NCI-H146 treated with DMSO at 0.1 percent for 48 hours (cell line): ENCODE data around the gene JAK1.
"Not testable (repeated sequence)": the region's sequence is repeated elsewhere in the genome, so short reads cannot be mapped to it uniquely, and the experiment has no call there.

Experiments
- DNase-seq: peaks from one replicate; lab custom pipeline; 2025; ENCODE audit not compliant: unreplicated experiment; lab: John Stamatoyannopoulos, UW

Gene JAK1

DNA sequence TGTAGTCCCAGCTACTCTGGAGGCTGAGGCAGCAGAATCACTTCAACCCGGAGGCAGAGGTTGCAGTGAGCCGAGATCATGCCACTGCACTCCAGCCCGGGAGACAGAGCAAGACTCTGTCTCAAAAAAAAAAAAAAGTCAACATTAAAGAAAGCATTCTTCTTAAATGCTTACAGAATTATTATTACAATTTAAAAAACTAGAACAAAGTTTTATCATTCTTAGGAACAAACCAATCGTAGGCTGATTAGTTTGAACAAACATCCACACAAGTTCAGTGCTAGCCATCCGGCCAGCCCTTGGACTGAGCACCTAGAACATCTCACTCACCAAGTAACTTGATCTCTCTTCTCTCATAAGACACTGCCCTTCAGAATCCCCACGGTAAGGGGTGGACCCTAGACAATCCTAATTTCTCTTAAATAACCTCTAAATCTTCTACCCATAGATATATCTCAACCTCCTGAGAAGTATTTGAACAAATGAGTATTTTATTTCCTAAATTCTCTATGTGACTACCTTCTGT, 16.0 kb downstream of the JAK1 start:
- DNase-seq, result no peak

DNA sequence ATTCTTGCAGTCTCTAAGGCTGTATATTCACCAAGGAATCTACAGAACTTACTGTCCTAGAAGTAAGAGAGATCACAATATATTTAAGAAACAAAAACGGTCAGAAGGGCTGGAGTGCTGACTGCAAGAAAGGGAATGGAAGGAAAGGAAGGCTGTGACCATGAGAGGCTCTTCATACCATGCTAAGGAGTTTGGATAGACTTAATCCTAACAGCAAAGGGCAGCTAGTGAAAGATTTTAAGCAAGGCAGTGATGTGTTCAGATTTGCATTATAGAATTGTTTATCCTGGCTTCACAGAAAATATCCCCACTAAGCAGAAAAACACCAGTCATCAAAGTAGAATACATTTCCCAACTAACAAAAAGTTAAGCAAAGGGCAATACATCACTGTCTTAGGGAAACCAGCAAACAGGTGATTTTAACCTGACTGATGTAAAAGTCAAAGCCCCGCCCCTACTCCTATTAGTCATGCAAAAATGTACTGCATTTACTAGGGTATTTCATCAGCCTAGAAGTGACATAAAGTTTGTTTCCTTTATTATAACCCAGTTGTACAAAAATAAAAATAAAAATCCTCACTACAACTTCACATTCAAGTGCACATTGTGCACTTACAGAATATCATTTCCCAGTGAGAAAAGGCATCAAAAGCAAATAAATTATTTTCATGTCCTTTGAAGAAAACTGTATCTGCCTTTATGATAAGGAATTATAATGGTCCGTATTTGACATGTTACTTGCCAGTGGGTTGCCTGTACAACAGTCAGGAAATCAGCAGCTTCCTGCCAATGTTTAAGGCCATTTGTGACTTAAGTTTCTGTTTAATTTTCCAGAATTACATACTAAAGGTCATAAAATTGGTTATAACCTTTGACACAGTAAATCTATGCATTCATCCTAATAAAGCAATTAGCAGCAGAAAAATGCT, 17.2 kb downstream of the JAK1 start:
- DNase-seq, result no peak

DNA sequence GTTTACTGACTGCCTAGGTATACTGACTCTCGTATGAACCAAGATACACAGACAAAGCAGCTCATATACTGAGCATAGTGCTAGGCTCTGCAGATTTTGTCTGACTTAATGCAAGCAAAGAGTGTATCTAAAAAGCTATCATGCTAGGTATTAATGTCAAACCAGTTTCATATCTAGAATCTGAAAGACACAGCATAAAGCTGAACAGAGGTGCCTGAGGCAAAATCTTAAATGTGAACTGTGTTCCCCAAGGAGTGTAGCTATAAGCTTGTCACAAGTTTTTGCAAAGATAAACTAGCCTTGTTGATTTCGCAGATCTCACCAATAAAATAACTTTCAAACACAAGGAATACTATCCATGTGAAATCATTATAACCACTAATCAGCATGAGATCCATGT, 18.1 kb downstream of the JAK1 start:
- DNase-seq, result no peak

GRCh38 chr1:64946916-64947315, 19.4 kb downstream of the JAK1 start:
- no peak for DNase-seq

DNA sequence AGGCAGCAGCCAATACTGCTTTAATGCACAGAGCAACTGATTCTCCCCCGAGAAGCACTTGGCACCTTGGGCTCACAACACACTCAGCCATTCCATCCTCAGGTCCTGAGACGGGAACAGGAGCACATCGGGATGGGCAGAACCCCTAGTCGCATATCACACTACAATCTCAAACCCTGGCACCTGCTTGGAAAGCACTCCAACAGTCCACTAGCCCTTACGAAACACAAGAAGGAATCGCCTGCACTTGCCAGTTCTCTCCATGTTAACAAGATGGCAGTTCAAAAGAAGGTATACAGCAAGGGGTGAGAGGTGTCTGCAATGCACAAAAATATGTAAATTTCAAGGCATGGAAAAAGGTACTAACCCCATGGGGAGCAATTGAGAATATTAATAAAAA, 21.4 kb downstream of the JAK1 start:
- DNase-seq, result no peak

DNA sequence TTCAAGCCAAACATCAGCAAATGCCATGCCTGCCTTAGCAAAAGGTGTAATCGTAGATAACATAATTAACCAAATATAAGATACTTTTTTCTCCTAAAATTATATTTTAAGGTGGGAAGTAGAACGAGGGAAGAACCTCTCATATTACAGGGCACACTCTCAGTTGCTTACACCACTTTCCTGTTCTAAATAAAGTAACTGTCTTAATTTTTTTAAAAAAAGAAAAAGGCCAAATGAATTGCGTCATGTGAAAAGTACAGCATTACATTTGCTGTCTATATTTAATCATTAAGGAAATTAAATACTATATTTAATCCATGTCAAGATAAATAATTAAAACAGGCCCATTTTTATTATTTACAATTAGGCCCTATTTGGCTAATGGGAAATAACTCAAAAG, 23.7 kb downstream of the JAK1 start:
- DNase-seq, result no peak

DNA sequence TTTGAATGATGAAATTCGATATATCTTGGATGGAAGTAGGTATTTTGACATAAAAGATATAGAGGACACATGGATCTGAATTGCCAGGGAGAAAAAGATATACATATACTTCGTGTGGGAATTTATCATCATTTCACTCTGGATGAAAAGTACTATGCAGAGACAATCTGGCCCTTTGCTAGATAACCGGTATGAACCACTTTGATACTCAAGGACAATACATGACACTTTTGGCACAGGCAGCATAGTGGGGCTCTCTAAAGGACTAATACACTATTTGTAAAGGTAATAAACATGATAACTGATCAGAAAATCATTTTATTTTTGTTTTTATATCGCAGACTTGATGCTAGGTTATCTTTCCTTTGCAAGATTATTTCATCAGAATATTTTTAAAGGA, 24.2 kb downstream of the JAK1 start:
- DNase-seq, result no peak

DNA sequence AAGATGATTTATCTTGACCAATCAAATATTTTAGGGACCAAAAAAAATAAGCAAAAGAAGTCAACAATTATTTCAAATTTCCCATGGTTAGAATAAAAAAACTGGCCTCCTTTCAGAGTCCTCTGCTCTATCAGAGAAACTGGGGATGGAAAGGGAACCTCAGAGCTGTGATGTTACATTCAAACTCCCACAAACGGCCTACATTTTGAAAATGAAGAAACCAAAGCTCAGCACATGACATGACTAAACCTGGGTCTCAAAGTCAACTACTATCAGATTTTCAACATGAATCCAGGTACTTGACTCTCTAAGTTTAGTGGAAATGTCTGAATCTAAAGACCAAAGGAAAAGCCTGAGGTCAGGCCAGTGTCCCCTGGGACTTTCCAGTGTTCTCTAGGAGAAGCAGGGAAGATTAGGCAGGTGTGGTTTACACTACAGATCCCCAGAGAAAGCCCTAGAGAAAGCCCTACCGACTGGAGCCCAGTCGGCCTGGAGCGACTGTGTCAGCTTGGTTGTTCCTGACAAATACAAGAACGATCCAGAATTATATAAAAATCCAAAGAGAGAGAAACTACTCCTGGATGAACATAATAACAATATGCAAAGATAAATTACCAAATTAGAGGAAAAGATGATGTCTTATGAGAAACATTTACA, 24.8 kb downstream of the JAK1 start:
- no peak for DNase-seq

DNA sequence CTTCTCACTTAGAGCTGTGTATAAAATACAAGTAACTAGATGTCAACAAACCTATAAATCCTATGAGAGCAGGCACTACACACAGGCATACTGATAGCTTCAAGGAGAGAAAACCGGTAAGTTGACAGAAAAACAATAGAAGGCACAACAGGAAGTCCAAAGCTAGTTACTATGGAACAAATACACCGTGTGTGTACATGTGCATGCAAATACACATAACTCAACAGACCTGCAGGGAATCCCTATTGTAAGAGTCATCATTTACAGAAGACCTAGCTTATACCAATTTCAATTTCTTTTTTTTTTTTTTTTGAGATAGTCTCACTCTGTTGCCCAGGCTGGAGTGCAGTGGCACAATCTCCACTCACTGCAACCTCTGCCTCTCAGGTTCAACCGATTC, 26.3 kb downstream of the JAK1 start:
- peak; percentile 21 for DNase-seq

DNA sequence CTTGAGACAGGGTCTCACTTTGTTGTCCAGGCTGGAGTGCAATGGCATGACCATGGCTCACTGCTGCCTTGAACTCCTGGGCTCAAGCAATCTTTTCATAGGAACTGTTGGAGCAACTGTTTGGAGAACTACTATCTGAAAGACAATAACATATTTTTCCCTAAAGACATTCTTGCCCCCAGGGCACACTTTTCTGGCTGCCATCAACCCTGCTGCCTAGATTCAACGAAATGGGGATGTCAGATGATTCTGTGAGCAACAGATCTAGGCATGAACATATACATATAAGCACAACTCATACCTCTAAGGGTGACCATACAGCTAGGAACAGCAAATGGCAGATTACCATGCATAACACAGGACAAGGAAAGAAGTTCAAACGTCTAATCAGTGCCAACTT, 27.4 kb downstream of the JAK1 start:
- no peak for DNase-seq

DNA sequence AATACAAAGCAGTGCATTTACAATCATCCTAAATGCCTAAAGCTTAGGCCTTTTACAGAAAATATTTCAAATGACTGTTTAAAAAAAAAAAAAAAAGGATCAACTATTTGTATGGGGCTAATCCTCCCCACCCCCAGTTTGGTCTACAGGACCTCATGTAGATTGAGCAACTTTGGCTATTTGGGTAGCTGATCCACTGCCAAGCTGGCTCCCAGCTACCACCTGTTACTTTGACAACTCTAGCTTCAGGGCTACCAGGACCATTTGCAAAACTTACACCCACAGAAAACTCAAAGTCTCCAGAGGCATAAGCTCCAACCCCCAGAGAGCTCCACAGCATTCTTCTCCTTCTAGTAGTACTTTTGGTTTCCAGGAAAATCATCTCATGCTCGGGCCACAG, 29.4 kb downstream of the JAK1 start:
- no peak for DNase-seq

- no peak for DNase-seq
These were observed 30.7 kb downstream of the JAK1 start for GRCh38 chr1:64935551-64936155.

GRCh38 chr1:64934878-64935275, 31.5 kb downstream of the JAK1 start:
- no peak for DNase-seq

GRCh38 chr1:64934115-64934877, 32.1 kb downstream of the JAK1 start:
- no peak for DNase-seq

GRCh38 chr1:64933296-64934070, 32.9 kb downstream of the JAK1 start:
- no peak for DNase-seq

GRCh38 chr1:64932962-64933295, 33.4 kb downstream of the JAK1 start:
- DNase-seq, result no peak

DNA sequence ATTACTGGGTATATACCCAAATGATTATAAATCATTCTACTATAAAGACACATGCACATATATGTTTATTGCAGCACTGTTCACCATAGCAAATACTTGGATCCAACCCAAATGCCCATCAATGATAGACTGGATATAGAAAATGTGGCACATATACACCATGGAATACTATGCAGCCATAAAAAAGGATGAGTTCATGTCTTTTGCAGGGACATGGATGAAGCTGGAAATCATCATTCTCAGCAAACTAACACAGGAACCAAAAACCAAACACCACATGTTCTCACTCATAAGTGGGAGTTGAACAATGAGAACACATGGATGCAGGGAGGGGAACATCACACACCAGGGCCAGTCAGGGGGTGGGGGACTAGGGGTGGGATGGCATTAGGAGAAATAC, 35.7 kb downstream of the JAK1 start:
- not testable (repeated sequence) for DNase-seq

DNA sequence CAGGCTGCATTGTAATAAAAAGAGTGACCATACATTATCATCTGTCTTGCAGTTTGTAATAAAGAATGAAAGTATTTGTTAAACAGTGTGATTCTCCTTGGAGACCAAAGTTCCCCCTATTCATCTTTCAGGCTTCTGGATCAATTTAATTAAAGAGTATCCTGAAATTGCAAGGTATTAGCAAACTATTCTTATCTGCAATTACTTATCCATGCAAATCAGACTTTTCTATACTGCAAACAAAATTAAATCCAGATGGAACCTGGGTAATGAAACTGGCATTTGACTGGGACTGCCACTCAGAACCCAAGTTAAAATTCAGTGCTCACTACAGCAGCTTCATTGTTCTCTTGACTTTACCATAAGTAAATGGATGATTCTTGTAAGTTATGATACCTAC, 37.1 kb downstream of the JAK1 start:
- DNase-seq, result no peak

- no peak for DNase-seq
These were observed 38.0 kb downstream of the JAK1 start for GRCh38 chr1:64928325-64928724.

DNA sequence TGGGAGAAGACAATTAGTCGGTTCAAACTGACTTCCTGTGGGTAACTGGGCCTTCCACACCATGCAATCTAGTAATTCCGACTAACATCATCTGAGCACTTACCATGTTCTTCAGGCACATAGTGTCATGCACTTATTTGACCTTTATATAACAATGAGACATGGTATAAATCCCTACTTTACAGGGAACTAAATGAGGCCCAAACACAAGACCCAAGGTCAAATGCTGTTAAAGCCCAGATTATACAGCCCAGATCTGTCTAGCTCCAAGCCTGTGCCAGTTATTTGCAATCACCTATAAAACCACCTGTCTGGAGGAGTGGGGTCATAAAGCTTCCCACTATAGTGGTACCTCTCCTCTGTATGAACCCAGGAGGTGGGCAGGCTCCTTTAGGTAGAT, 40.8 kb downstream of the JAK1 start:
- no peak for DNase-seq
